ENCODE measurements around the gene NPAS2. TPM values are rescaled to one million over a fixed set of nuclear protein-coding genes. Genes with fewer than 3 reads are reported as not detected.

Gene NPAS2
- total RNA-seq, 1 experiment from 2014 or later: 20.4 TPM

- no peaks in the 10 kb centered on the region for H4K20me1 ChIP-seq (ENCODE audit: insufficient read depth)
- H3K79me2 ChIP-seq (ENCODE audit: insufficient read depth, low read length): no peaks in the 10 kb centered on the region
- H3K36me3 ChIP-seq (ENCODE audit: control insufficient read depth in 1 of 2, insufficient read depth in 2 of 2, low read length in 2 of 2): no peaks in the 10 kb centered on the region
- no peak for ATAC-seq
- DNase-seq (ENCODE audit: low read depth, low spot score): no peak
- POLR2A ChIA-PET: no interaction called here
- H3K9me3 ChIP-seq (ENCODE audit: control insufficient read depth in 1 of 2, insufficient read depth in 1 of 2, low read depth in 1 of 2, low read length in 2 of 2): no peaks in the 10 kb centered on the region
- no peak overlapping the region for H3K9ac ChIP-seq (ENCODE audit: low read length)
- H2AFZ ChIP-seq (ENCODE audit: low read depth, low read length, poor library complexity, severe bottlenecking): no peak overlapping the region
- no peaks in the 10 kb centered on the region for H3K4me1 ChIP-seq (ENCODE audit: control insufficient read depth in 1 of 2, insufficient read depth in 2 of 2, low read length in 2 of 2)
- no peaks in the 10 kb centered on the region for H3K9me2 ChIP-seq (ENCODE audit: insufficient read depth)
- no peak overlapping the region for H3K4me3 ChIP-seq (replicated peaks in 1 of 2; ENCODE audit: low read depth in 1 of 2, low read length in 2 of 2)
- no peaks in the 10 kb centered on the region for H3K27me3 ChIP-seq (ENCODE audit: insufficient read depth, low read length)
- H3K27ac ChIP-seq (ENCODE audit: low read depth, low read length): no peak overlapping the region
- intact Hi-C loops (cut with micrococcal nuclease): no loop called here
- BruUV-seq (replicated peaks): no TSS peak
- RAD21 ChIA-PET (ENCODE audit: low non-redundant PET in 1 of 2, low total read pairs in 2 of 2, uncharacterized antibody in 2 of 2, unreplicated experiment in 2 of 2): no interaction called here
- no peak overlapping the region for H3K4me2 ChIP-seq (ENCODE audit: low read length)
- CTCF ChIA-PET: no interaction called here
- TF ChIP-seq EZH2phosphoT487 (IDR thresholded peaks at IDR 0.05; ENCODE audit: borderline replicate concordance) (no peak), JUND (IDR thresholded peaks at IDR 0.05) (no peak), POLR2AphosphoS5 (IDR thresholded peaks at IDR 0.05; ENCODE audit: low read depth, low read length) (no peak), ELF1 (IDR thresholded peaks at IDR 0.05; ENCODE audit: borderline replicate concordance, low read depth) (no peak), ZBTB33 (IDR thresholded peaks at IDR 0.05; ENCODE audit: extremely low read depth, insufficient replicate concordance, low read length) (no peak), ZNF274 (IDR thresholded peaks at IDR 0.05; ENCODE audit: low read depth, low read length) (no peak), EGR1 (IDR thresholded peaks at IDR 0.05; ENCODE audit: low read depth) (no peak), POLR2A (IDR thresholded peaks at IDR 0.05; ENCODE audit: borderline replicate concordance, extremely low read depth, insufficient read depth, insufficient read length) (no peak), CBX3 (IDR thresholded peaks at IDR 0.05; ENCODE audit: low read depth) (no peak), SP1 (IDR thresholded peaks at IDR 0.05; ENCODE audit: low read depth) (no peak), CEBPB (IDR thresholded peaks at IDR 0.05; ENCODE audit: low read depth) (no peak), YY1 (IDR thresholded peaks at IDR 0.05; ENCODE audit: extremely low read depth, insufficient replicate concordance, low read depth, low read length) (no peak)
Measured at GRCh38 chr2:100953406-100954043, 133.6 kb downstream of the NPAS2 start.

Data from HCT116 (cell line).